Measurements from ENCODE around the gene USP9X.

DNA sequence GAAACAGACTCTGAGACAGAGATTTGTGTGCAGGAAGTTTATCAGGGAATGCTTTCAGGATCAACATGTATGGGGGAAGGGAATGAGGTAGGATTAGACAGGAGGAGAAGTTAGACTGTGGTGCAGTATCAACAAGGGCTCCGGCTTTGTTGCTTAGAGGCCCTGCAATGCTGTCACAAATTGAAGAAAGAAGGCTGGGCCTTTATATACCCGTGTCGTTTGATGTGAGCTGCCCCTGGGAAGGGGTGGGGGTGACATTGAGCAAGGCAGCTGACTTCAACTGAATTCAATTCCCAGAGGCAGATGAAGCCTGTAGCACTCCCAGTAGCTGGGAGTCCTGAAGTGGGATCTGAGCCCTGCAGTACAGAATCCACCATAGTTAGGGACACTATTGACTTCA lies 29.5 kb upstream of the USP9X start:
- TF ChIP-seq, protein P1, sequence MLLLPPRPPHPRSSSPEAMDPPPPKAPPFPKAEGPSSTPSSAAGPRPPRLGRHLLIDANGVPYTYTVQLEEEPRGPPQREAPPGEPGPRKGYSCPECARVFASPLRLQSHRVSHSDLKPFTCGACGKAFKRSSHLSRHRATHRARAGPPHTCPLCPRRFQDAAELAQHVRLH (tag by site-specific recombination; IDR thresholded peaks at IDR 0.05), result no peak
- TF ChIP-seq, protein P2, sequence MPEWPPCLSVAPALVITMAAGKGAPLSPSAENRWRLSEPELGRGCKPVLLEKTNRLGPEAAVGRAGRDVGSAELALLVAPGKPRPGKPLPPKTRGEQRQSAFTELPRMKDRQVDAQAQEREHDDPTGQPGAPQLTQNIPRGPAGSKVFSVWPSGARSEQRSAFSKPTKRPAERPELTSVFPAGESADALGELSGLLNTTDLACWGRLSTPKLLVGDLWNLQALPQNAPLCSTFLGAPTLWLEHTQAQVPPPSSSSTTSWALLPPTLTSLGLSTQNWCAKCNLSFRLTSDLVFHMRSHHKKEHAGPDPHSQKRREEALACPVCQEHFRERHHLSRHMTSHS (tag by site-specific recombination; IDR thresholded peaks at IDR 0.05), result no peak
